Measurements from ENCODE around the gene TMEM72.
A peak's percentile ranks its signal among the peaks of the same experiment; 100 is the strongest.

The TMEM72 gene

GRCh38 chr10:44920252-44920651 is 9.1 kb downstream of the TMEM72 start:
- no peak for DNase-seq (ENCODE audit: low read depth)

GRCh38 chr10:44921061-44921460 is 9.9 kb downstream of the TMEM72 start:
- no peak for DNase-seq (ENCODE audit: low read depth)

- no peak for DNase-seq (ENCODE audit: low read depth)
Observed at GRCh38 chr10:44921506-44921905, 10.4 kb downstream of the TMEM72 start.

- DNase-seq (ENCODE audit: low read depth) = no peak
Observed at GRCh38 chr10:44922021-44922420, 10.9 kb downstream of the TMEM72 start.

DNA sequence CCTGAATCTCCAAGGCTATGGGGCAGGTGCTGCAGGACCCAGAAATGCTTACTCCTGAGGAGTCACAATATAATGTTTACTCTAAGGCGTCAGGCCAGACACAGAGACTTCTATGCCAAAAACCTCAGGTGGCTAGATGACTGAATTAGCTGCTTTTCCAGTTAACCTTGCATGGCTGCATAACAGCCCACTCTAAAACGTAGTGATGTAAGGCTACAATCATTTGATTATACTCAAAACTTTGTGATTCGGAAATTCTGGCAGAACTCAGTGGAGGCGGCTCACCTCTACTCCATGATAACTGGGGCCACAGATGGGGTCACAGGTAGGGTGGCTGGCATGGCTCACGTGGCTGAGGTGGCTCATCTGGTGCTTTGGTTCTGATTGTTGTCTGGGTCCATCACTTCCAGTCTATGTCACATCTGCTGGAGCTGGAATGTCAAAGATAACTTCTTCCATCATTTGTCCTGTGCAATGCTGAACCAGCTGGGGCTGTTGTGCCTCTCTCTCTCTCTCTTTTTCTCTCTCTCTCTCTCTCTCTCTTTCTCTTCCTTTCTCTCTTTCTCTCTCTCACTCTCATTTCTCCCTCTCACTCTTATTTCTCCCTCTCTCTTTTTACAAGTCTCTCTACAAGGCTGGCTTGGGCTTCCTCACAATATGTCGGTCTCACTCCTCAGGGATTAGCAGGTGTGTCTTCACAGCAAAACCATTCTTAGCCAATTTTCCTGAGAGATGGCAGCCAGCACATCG is 11.8 kb downstream of the TMEM72 start:
- DNase-seq (ENCODE audit: low read depth) = no peak

DNA sequence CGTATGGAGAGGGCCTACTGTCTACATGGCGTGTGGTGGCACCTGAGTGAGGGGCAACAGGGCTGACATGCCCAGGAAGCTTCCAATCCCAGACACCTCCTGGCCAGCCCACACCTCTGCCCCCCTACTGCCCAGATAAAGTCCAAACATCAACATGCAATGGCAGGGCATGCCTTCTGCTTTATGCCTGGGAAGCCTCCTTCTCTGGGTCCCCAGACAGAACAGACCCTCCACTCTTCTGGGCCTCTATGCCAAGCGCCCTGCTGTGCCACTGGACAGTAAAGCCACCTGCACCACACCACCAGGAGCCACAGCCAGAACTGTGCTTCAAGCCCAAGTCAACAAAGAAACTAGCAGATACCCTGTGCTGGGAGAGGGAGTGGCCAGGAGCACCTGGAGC is 12.5 kb downstream of the TMEM72 start:
- DNase-seq (ENCODE audit: low read depth) = no peak

DNA sequence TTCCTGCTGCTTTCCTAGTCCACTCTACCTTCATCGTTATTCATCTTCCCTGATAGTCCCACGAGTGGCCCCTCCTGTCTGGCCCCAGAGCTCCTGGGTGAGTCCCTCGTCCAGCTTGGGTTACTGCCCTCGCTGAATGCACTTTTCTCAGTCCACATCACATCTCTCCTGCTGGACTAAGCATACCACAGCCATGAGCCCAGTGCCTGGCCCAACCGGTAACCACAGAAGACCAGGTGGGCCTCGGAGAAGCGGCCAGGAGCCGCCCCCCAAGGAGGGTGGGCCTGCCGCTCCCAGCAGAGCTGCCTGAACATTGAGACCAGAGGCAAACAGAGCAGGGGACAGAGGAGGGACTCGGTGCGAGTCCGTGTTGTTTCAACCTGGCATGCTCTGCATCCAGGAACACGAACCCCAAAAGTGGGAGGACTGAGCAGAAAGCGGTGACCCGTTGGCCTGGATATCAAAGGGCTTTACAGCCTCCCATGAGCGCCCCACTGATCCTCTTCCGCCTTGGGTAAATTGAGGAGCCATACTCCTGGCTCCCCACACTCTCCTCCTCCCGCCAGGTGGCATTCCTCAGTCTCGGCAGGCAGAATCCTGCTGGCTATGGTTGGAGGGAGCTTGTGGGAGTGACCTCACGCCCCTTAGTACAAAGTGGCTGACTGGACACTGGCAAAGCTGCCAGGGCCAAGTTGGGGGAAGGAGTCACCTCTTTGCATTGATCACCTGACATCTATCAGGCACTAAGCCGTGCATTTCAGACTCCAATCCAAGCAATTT is 13.3 kb downstream of the TMEM72 start:
- no peak for DNase-seq (ENCODE audit: low read depth)

DNA sequence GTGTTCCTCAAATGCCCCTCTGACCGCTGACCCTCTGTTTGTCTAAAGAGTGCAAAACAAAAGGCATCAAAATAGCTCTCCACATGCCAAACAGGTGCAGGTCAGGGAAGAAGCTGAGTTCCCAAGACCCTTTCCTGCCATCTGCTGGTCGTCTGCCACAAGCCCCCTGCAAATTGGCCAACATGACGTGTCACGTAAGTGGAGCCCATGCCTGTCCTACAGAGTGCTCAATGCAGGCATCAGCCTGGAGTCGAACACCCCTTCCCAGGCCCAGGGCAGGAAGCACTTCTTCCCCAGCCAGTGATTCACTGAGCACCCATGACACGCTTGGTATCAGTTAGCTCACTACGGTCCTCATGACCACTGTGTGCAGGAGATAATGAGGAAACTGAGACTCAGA is 14.1 kb downstream of the TMEM72 start:
- DNase-seq (ENCODE audit: low read depth) = no peak

GRCh38 chr10:44925811-44926750 is 14.9 kb downstream of the TMEM72 start:
- DNase-seq (ENCODE audit: low read depth) = no peak

DNA sequence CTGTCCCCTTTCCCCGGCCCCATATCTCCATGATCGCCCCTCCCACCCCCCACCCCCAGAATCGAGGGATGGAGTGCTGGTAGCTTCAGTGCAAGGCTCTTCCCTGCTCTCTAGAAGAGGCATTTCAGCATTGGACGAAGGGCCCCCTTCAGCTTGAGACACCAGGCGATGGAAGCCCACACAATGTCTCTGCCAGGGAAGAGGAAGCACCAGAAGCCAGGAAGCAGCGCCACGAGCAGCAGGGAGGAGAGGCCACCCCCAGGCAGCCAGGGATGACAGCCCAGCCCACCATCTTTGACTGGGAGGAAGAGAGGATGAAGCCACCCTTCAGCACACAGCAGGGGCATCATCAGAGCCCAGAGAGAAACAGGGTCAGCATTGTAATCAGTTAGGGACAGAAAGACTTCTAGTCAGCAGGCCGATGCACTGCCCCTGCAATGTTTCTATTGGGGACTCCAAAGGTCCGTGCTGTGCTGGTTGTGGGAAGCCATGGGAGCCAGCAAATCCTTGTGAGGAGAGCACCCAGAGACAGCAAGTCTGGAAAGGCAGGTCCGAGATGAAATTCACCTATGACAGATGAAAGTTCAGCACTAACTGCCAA is 15.7 kb downstream of the TMEM72 start:
- no peak for DNase-seq (ENCODE audit: low read depth)

DNA sequence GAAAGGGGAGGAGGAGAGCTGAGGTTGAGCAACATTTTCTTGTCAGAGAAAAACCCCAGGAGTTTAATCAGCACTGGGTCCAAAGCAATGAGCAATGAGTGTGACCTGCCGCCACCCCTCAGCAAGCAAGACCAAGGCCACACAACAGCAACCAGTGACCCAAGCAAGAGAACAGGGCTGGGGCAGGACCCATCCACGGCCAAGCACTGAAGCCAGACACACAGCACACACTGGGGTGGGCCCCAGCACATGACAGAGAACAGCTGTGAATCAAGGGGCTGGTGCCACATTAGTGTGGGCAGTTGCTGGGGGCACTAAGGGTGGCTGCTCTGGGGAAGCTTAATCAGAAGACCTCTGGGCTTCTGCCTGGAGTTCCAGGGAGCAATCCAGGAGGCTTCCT is 16.2 kb downstream of the TMEM72 start:
- no peak for DNase-seq (ENCODE audit: low read depth)

- no peak for DNase-seq (ENCODE audit: low read depth)
Observed at GRCh38 chr10:44928462-44928861, 17.3 kb downstream of the TMEM72 start.

- no peak for DNase-seq (ENCODE audit: low read depth)
Observed at GRCh38 chr10:44929356-44930255, 18.5 kb downstream of the TMEM72 start.

- DNase-seq (ENCODE audit: low read depth) = no peak
Observed at GRCh38 chr10:44930904-44931620, 19.9 kb downstream of the TMEM72 start.

DNA sequence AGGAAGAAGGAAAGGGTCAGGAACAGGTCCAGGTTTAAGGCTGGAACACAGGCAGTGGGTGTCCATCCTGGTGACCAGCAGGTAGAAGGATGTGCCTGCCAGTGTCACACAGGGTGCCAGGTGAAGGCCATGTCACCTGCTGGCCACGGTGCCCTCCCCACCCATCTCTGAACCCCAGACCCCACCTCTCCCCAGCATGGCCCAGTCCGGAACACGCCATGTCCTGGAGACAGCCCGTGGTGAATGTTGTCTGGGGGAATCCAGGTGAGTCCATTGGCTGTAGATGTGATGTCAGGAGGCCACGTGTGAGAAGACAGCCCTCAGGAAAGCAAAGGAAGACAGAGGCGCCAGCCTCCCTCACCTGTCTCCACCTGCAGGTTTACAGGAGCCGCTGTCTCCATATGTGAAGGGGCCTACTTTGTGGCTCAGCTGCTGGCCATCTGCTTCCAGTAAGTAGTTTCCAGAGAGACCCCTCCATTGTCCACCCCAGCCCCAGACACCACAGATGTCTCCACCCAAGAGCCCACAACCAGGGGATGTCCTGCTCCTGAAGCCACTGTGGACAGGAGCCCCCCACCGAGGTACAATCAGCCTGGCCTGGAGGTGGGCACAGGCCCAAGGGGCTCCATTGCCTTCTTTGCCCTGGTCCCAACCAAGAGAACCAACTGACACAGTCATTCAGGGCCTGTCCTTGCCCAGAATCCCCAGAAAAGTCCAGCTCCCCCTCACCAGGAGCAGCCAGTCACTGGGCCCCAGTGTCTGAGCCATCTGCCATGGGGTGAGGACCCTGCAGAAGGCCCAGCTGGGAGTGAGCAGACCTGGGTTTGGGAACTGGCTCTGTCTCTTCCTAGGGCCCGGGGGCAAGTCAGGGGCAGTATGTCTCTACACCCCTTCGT is 20.7 kb downstream of the TMEM72 start:
- no peak for DNase-seq (ENCODE audit: low read depth)

DNA sequence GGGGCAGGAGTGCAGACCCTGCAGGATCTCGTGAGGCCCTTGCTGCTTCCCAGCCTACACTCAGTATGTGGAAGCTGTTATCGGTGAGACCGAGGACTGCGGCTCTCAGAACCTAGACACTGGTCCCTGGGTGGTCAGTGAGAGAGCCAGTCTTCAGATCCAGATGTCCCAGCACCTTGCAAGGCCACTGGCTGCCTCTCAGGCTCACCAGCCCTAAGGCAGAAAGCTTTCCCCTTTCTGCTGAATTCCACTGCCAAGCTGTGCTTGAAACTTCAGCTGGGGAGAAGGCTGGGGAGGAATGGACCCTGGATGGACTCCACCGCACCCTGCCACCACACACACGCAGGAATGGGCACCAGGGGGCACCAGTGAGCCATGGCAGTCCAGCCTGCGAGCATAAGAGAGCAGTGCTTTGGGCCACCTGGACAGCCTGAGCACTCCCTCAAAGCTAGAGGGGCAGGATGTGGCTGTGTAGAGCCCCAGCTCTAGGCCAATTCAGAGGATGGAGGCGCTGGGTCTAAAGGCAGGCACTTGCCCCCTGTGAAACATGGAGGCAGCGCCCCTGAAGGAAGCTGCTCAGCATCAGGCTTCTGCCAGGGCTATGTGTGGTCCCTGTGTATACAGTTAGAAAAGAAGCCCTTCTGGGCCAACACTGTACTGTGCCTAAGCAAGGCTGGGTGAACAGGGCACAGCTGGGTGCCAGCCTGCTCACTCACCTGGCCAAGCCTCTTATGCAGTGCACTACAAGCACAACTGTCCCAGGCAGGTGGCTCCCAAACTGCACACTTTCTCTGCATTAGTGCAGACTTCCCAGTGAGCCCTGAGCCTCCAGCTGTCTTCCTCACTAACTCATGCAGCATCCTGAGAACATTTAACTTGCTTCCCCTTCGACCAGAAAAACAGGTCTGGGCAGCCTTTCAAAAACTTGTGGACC is 21.6 kb downstream of the TMEM72 start:
- peak; percentile 43 for DNase-seq (ENCODE audit: low read depth)

DNA sequence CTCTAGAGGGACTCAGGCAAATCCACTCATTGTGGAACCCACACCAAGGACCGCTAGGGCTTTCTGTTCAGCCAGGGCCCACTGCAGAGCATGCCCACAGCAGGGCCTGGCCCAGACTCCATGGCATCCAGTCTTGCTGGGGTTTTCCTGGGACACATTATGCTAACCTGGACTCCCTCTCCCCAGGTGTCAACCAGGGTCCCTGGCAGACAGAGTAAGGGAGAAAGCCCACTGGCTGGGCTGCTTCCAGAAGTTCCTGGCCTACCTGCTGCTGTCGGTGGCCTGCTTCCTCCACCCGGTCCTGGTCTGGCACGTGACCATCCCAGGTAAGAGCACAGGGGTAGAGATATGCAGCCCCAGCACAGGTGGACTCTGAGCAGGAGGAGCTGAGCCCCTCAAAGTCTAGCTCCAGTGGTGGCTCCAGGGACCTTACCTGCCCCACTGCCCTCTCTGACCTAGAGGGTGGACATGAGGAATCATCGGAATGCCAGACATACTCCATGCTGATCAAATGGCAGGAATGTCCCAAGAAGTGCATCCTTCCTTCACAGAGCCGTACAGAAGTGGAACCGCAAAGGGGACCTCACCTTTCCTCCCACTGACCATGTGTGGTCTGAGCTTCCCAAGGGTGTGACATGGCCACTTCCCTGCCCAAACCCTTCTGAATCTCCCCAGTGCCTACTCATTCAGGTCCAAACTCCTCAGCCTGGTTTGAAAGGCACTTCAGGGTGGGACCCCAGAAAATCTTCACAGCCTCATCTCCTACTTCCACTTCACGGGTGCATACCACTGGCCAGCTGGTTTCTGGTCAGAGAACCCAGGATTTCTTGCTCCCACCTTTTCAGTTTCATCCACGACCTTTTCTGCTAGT is 22.5 kb downstream of the TMEM72 start:
- no peak for DNase-seq (ENCODE audit: low read depth)
